GM18499 (cell line): ENCODE measurements around the gene GH1.

Experiments
- ATAC-seq: cut with Tn5 transposase; IDR thresholded peaks from one replicate; pipeline ENCODE4 v1.9.1; 2021; ENCODE audit warnings: moderate number of reproducible peaks; ENCODE audit not compliant: insufficient read depth, unreplicated experiment

The GH1 gene

DNA sequence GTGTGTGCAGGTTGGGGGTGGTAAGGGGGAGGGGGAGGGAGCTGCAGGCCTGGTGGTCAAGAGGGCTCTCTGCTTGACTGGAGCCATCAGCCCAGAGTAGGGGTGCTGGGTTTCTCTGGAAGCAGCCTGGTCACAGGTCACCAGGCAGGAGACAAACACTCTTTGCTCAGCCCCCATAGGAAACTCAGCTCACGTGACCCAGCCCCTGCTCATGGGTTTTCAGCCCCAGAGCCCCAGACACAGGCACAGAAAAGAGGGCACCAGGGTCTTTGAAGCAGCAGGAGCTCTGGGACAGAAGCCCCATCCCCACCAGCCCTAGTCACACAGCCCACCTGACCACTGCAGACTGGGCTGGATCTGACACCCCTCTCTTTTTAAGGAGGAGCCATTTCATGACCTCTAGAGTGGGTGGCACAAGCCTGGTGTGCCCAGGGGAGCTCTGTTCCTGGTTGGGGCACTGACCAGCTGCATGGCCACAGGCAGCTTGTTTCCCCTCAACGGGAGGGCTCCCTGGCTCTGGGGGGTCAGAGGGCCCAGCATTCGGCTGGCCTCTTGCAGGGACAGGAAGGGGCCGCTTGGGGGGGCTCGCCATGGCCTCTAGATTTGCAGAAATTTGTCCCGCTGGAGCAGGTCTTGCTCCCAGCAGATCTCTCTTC lies 27.3 kb upstream of the GH1 start:
- ATAC-seq: no peak

DNA sequence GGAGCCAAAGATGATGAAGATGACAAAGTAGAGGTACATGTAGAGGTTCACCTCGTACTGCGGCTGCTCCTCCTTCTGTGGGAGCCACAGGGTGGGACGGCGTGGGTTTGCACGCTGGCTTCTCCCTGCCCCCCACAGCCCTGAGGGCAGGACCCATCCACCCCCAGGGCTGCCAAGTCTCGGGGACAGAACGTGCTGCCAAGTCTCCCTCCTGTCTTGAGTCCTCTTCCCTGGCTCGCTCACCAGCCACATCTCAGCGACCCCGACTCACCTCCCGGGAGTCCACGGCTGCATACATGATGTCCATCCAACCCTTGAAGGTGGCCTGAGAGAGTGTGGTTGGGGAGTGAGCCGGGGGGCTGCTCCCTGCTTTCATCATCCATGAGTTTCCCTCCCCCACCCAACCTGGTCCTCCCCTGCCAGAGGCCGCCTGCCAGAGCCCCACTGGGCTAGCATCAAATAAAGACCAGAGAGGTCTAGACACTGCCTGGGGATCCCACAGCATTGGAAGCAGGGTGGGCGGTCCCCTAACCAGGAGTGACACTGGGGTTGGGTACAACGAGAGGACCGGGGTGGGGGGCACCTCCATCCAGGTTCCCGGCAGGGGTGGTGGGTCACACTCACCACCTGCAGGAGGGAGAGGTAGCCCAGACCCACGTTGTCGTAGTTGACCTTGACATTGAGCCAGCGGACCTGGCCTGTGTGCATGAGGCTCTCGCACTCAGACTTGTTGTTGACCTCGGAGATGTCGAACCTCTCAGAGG lies 26.3 kb upstream of the GH1 start:
- no peak for ATAC-seq

DNA sequence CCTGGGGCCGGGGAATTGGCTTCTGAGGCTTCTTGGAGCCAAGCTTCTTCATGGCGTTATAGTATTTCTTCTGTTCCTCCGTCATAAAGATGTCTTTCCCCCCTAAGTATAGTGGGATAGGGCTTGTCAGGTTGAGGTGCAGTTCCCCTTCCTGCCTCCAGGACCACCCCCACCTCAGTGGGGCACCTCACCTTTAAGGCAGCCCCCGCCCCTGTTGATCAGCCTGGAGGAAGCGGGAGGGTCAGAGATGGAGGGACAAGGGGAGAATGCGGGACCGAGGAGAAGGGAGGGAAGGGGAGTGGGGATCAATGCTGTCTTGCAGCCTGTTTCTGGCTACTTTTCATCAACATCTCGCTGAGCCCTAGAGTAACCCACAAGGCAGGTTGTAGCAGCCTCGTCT lies 25.1 kb upstream of the GH1 start:
- ATAC-seq: no peak

DNA sequence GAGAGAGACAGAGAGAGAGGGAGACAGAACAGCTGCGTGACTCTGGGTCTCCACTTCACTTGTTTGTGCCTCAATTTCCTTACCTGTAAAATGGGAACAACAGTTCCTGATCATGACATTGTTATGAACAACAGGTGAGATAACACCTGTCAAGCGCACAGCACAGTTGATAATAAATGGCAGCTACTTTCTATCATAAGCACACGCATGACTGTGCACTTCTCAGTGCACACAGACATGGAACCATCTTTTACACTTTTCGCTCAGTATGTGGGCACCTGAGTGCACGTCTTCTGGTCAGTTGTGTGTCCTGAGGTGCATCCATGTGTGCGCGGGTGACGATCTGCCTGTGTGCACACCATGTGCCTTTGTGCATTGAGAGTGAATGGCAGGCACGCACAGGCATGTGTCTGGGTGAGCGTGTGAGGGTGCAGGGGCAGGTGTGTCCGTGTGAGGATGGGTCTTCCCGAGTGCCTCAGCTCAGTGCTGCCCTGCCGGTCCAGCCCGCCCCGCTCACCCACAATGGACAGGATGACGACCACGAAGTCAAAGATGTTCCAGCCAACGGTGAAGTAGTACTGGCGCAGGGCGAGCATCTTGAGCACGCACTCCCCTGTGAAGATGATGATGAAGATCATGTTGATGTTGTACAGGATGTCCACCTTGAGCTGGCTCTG lies 23.8 kb upstream of the GH1 start:
- no peak for ATAC-seq

DNA sequence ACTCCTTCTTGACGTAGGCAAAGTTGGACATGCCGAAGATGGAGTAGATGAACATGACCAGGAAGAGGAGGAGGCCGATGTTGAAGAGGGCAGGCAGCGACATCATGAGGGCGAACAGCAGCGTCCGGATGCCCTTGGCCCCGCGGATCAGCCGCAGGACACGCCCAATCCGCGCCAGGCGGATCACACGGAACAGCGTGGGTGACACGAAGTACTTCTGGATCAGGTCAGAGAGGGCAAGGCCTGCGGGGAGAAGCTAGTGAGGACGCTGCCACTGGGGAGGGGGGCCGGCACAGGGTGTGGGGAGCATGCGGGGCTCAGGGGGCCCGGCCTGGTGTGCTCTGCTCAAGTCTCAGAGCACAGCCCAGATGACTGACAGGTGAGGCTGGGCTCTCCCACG lies 23.1 kb upstream of the GH1 start:
- ATAC-seq: no peak

DNA sequence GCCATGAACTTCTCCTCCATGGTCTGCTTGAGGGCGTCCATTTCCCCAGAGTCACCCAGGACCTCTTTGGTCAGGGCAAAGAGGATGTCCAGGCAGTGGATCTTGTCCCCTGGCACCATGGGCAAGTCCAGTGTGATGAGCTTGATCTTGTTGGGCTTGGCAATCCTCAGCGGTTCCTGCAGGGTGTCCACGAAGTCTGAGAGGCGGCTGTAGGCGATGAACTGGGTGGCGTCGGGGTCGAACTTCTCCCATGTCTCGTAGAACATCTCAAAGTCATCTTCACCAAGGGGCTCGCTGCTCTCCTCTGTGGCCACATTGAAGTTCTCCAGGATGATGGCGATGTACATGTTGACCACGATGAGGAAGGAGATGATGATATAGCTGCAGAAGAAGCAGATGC lies 22.5 kb upstream of the GH1 start:
- ATAC-seq: no peak

DNA sequence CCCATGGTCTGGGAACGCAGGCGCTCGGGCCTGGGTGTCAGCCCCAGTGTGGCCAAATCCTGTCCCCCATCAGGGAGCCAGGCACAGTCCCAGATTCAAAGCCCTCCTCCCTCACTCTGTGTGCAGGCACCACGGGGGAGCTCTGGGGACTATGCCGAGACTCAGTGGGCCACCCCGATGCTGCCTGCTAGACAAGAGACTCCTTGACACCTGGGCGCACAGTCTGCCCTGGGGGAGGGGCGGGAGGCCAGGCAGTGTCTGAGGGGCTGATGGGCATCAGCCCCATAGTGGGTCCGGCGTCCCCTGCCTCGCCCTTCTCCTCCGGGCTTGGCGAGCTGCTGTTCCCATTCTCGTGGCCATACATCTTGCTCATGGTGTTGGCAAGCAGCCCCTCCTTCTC lies 21.9 kb upstream of the GH1 start:
- ATAC-seq: no peak

DNA sequence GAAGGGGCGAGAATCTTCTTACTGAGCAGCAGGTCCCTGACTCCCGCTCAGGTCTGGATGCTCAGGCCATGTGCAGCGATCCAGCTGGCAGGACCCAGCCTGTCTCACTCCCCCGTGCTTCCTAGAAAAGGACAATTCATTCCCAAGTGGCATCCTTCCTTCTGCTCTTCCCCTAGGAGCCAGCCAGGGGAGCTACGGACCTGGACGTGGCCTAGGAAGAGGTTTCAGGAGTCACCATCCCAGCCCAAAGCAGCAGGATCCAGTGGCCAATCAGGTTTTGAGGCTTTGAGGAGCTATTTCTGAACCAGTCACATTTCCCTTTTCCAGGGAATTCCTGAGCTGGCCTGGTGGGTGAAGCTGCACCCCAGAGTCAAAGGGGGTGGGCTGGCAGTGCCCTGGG lies 21.2 kb upstream of the GH1 start:
- ATAC-seq: no peak

DNA sequence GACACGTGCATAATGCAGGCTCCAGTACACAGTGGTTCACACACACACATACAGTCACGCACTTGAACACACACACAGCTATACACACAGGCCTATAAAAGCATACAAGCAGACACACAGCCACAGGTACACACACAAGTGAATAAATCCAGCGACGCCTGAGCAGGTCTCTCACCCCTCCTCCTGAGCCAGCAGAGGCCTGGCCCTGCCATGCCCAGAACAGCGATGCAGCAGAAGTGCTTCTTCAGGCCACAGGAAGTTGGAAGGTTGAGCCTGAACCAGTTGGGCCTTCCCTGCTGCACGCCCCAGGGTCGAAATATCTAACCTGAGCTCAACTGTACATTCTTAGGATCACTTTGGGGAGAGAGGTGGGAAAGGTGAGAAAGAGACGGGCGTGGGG lies 20.8 kb upstream of the GH1 start:
- ATAC-seq: no peak

DNA sequence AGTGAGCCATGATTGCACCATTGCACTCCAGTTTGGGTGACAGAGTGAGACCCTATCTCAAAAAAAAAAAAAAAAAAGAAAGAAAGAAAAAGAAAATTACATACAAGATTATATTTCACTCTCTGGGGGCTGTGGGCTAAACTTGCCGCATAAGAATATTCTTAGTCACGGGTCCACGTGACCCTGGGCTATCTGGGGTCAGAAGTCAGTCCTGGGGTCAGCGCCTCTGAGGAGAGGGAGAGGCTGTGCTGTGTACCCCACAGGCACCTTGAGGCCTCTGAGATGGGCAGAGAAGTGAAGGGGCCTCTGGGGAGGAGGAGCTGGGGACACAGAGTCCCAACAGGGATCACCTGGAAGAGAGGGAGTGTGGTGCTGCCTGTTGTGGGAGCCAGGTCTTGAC lies 19.3 kb upstream of the GH1 start:
- ATAC-seq: no peak

DNA sequence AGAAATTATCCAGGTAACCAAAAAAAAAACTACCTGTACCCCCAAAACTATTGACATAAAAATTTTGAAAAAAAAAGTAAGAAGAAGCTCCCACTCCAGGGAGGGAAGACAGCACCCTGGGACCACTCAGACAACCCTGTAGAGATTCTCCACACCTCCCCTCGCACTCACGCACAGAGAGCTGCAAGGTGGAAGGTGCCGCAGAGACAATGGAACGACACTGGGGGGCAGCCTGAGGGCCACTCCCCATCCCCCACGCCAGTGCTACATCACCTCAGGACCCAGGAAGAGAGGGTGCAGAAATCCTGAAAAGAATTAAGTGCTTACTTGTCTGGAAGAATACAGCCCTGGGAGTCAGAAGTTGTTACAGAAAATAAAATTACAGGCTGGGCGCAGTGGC lies 18.7 kb upstream of the GH1 start:
- no peak for ATAC-seq

DNA sequence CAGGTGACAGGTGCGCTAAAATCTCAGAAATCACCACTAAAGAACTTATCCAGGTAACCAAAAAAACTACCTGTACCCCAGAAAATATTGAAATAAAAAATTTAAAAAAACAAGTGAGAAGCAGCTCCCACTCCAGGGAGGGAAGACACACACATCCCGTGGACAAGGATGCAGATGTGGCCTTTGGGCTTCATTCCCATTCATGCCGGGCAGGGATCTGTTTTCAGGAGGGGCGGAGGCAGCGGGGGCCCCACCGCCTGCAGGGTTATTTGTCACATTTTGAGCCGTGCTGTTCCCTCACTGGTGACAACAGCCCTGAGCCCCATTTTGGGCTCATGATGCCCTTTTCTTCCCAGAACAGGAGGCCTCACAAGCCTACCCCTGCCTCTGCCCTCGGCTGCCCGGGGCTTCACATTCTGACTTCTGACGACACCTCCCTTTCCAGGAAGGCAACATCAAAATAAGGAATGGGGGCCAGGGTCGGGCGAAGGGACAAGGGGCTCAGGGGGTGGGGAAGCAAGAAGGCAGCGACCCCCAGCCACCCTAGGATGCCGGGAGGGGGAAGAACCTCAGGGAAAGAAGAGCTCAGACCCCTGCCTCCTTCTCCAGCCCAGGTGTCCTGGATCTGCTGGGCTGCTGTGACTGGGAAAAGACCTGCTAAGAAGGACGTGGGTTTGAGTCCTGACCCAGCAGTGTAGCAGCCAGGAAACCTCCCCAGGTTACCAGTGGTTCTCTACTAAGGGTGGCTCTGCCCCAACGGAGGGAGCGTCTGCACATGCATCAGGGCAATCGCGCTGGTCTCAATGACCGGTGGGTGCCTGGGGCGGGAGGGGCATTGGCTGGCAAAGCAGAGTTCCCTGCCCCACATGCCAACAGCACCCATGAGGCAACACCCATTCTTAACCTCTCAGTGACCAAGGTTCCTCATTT lies 15.8 kb upstream of the GH1 start:
- no peak for ATAC-seq

DNA sequence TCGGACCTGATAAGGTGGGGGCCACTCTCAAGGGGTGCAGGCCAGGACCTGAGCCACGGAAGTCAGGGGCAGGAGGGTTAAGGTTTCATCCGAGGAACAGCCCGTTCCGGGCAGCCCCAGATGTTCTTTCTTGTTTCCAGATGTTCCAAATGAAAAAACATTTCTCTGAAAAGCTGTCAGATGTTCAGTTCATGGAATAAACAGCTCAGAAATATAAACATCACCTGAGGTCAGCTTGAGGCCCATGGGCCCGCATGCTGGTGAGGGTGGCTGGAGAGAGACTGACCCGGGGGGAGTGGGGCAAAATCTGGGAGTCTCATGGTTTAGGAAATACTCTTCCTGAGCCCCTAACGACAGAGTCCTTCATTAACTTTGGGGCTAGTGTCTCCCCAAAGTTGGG lies 15.0 kb upstream of the GH1 start:
- ATAC-seq: no peak

DNA sequence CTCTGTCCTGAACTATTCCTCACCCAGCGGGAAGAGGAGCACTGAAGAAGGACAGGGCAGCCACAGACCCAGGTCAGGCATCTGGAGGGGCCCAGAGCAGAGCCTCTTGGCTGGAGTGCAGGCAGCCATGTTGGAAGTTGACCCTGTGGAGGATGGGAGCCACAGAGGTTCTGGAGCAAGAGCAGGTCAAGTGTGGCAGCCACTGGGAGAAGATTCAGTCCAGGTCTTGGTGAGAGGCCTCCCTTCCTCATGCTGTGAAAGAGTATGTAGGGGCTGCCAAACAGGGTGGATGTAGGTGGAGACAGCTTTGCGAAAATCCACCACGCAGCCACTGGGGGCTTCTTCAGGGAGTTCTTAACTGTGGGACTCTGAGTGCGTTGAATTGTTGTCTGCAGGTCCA lies 14.1 kb upstream of the GH1 start:
- no peak for ATAC-seq

DNA sequence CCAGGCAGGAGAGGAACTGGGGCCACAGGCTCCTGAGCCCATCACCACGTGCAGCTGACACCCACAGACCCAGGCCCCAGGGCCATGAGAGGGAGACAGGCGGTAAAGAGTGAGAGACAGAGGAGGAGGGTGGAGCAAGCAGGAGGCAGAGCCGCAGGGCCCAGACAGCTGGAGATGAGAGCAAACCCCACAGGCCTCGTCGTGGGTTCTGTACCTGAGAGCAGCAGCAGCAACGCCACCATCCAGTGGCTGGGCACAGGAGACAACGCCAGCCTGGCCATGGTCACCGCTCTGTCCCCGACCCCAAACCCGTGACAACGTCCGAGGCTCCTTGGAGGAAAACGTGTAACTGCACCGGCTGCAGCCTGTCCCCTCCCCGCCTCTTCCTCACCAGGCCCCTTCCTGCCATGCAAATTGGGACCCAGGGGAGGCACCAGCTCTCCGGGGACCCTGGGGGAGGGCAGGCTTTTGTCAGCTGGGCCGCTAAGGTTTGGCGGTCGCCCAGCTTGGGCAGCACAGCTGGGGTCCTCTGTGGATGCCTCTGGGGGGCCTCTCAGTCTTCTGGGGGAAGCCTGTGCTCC lies 13.4 kb upstream of the GH1 start, which contains the start of gene CD79B:
Gene CD79B, minus strand, starts transcription at position 351 of the 581 bp plus-strand sequence. Its CDS starts 70 bp downstream, at position 281.
- ATAC-seq: no peak

DNA sequence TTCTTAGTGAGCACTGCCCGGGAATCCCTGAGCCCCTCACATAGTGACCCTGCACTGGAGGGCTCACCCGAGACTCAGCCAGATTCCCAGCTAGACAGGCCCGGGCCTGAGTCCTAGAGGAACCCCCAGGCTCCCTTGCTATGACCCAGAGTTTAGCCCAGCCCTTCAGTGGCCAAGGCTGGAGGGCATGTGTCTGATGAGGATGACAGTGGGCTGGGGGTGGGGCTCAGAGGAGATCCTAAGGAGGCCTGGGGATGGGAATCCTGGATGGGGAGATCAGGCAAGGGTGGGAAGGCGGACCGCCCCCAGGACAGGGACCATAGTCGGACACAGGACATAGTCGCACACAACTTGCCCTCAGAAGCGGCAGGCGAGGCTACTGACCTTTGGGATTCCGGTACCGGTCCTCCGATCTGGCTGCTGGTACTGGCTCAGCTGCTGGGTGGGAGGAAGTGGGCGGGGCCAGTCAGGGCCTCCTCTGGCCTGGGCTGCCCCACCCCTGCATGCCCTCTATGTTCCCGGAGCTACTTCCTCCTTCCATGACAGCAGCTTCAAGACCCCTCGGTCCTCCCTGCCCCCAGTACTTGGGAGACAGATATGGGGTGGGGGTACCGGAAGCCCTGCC lies 12.4 kb upstream of the GH1 start:
- ATAC-seq: no peak

DNA sequence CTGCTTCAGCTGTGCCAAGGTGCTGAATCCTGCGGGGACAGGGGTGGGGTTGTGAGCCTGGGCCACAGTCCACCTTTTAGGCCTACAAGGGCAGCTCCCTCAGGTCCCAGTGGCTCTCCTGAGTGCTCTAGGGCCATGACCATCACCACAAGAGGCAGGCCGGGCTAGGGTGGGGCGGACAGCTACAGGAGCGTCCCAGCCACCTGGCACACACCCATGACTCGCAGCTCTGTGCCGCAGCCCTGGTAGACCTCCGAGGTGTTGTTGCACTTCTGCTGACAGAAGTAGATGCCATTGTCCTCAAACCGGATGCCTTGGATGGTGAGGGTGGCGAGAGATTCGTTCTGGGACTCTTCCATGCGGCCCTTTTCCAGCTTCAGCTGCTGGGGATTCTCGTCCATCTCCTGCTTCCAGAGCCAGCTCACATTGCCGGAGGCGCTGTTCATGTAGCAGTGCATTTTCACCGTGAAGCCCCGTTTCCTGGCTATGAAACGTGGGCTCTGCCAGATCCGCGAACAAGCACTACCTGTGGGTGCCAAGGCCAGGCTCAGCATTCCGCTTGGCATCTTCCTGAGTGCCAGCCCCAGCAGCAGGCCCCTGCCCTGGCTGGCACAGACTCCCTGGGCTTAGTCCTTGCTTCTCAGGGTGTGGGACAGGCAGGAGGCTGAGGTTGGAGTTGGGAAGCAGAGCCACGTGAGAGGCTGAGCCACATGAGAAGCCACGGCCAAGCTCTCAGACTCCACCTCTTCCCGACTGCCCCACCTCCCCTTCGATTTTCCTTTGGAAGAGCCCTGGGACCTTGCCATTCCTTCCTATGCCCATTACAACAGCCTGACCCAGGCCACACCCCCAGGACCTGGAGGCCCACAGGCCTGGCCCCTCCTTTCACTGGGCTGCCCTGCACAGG lies 11.5 kb upstream of the GH1 start:
- ATAC-seq: no peak

DNA sequence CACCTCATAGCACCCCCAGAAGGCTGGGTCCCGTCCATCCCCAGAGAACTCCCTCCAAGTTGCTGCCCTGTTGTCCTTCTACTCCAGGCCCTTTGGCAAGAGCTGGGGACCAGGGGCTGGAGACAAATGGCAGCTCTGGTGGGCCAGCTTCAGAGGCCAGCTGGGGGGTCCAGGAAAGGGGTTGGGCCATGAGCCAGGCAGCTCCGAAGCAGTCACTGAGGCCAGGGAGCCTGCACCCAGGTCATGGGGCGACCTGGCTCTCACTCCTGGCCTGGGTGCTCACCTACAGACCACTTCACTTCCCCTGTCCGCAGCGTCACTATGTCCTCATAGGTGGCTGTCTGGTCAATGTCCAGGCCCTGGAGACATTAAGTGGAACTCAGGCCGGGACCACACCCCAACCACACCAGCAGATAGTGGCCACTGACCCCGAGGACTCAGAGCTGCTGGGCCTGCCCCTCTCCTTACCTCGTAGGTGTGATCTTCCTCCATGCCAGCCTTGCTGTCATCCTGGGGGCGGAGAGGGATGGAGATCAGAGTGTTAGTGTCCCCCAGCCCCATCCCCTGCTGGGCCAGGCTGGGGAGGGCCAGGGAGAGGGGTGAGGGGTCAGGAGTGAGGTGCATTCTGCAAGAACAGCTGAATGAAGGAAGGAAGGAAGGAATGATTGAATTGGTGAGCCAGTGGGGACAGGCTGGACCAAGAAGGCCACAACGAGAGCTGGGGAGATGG lies 10.5 kb upstream of the GH1 start:
- no peak for ATAC-seq
